Activated T-cell treated with anti-CD3 and anti-CD28 coated beads, Interleukin-2, amount 50 U/mL, for 4 hours (primary cell): ENCODE measurements around the gene TBCA. TPM values are rescaled to one million over a fixed set of nuclear protein-coding genes. Genes with fewer than 3 reads are reported as not detected.
"Not testable (repeated sequence)": the region's sequence is repeated elsewhere in the genome, so short reads cannot be mapped to it uniquely, and the experiment has no call there.

Experiments
- ATAC-seq, 2 donors: fragments of 200-7000 bp; cut with Tn5 transposase; one replicate each; pipeline ENCODE4 v1.10.0; 2021
- DNase-seq: peaks from one replicate; pipeline ENCODE4 v3.0.0-alpha.2; 2020
- H3K27me3 Mint-ChIP-seq: one replicate; pipeline ENCODE4 v1.8.0; 2021; ENCODE audit warnings: low read depth, mixed read lengths
- H3K36me3 Mint-ChIP-seq: one replicate; pipeline ENCODE4 v1.8.0; 2022; ENCODE audit warnings: mixed read lengths; ENCODE audit not compliant: insufficient read depth
- H3K4me1 Mint-ChIP-seq: one replicate; pipeline ENCODE4 v1.8.0; 2021; ENCODE audit warnings: low read depth, mixed read lengths
- H3K4me3 Mint-ChIP-seq: one replicate; pipeline ENCODE4 v1.8.0; 2021; ENCODE audit warnings: mild to moderate bottlenecking, moderate library complexity, mixed read lengths
- H3K9me3 Mint-ChIP-seq: one replicate; pipeline ENCODE4 v1.8.0; 2021; ENCODE audit warnings: mixed read lengths
- total RNA-seq, 3 donors: library from RNA; stranded (reverse); gene quantifications; one replicate each; pipeline ENCODE4 v1.2.1, GENCODE V29; 2021

Gene TBCA
- total RNA-seq, 3 donors from 2014 or later: 246 to 297 (median 268) TPM

DNA sequence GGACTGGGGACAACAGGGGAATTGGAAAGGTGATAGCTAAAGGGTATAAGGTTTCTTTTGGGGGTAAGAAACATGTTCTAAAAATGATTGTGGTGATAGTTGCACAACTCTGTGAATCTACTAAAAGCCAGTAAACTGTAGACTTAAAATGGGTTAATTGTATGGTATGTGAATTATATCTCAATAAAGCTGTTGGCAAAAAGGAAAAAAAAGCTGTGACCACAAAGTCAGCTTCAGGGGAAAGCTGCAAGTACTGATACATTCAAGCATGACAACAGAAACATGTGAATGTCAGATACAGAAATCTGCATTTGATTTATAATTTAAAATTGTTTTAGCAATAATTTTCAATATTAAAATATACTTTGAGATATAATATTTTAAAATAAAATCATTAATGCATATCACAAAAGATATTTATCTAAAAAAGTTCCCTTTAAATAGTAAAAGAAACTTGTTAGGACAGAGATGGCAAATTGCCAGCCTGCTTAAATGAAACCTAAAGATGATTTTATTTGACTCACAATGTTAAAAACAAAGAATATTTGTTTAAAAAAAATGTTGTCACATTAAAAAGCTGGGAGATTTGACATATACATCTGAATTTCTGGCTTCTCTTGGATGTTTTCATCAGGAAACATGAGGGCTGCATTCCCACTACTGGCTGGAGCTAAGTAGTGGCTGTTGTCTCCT lies 66.0 kb downstream of the TBCA start:
- Mint-ChIP-seq H3K4me3 (no peak overlapping the region), H3K4me1 (peaks cover 7% of the 10 kb centered on the region), H3K36me3 (peaks cover 18% of the 10 kb centered on the region), H3K27me3 (no peaks in the 10 kb centered on the region), H3K9me3 (no peaks in the 10 kb centered on the region)
- DNase-seq: no peak
- ATAC-seq: no peak

DNA sequence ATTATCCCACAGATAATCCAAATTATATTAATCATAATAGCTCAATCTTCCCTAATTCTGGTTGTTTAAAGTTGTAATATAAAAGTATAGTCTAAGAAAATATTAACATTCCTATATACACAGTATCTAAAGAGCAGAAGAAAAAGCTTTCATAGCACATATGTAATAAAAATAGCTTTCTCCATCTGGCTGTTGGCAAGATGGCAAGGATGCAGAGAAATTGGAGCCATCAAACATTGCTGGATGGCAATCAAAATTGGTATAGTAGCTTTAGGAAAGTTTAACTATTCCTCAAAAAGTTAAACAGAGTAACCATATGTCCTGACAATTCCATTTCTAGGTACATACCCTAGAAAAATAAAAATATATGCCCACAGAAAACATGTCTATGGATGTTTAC lies 66.8 kb downstream of the TBCA start:
- Mint-ChIP-seq H3K36me3 (peaks cover 22% of the 10 kb centered on the region), H3K9me3 (no peaks in the 10 kb centered on the region), H3K4me3 (no peak overlapping the region), H3K4me1 (peaks cover 6% of the 10 kb centered on the region), H3K27me3 (no peaks in the 10 kb centered on the region)
- DNase-seq (no peak), ATAC-seq (no peak)

DNA sequence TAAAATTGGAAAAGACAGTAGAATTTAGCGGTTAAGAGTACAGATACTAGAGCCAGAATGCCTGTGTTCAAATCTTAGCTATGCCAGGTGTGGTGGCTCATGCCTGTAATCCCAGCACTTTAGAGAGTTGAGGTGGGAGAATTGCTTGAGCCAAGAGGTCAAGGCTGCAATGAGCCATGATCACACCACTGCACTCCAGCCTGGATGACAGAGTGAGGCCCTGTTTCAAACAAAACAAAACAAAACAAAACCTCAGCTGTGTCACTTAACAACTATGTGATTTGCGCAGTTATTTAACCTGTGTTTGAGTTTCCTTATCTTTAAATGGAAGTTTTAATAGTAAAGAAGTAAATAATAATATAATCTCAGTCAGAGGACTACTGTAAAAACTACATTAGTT lies 68.3 kb downstream of the TBCA start:
- no peaks in the 10 kb centered on the region for H3K9me3 Mint-ChIP-seq
- peaks cover 6% of the 10 kb centered on the region for H3K4me1 Mint-ChIP-seq
- H3K4me3 Mint-ChIP-seq: no peak overlapping the region
- peaks cover 30% of the 10 kb centered on the region for H3K36me3 Mint-ChIP-seq
- DNase-seq (no peak), ATAC-seq (no peak)
- H3K27me3 Mint-ChIP-seq: no peaks in the 10 kb centered on the region

DNA sequence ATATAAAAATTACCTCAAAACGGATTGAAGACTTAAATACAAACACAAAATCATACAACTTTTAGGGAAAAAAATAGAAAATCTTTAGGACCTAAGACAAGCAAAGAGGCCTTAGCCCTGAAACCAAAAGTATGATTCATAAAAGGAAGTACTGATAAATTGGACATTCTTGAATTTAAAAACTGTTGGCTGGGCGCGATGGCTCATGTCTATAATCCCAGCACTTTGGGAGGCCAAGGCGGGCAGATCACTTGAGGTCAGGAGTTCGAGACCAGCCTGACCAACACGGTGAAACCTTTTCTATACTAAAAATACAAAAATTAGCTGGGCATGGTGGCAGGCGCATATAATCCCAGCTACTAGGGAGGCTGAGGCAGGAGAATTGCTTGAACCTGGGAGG lies 76.6 kb downstream of the TBCA start:
- not testable (repeated sequence) for H3K9me3 Mint-ChIP-seq, H3K27me3 Mint-ChIP-seq

DNA sequence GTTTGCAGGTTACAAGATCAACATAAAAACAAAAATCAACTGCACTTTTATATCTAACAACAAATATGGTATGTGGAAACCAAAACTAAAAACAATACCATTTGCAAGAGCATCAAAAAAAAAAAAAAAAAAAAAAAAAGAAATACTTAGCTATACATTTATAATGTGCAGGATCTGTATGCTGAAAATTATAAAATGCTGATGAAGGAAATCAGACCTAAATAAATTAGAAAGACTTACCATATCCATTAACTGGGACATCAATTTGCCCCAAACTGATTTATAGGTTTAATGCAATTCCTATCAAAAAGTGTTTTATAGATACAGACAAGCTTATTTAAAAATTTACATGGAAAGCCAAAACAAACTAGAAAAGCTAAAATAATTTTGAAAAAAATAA lies 77.2 kb downstream of the TBCA start:
- H3K4me1 Mint-ChIP-seq: peaks cover 18% of the 10 kb centered on the region
- H3K9me3 Mint-ChIP-seq: no peaks in the 10 kb centered on the region
- no peak for DNase-seq
- H3K36me3 Mint-ChIP-seq: peaks cover 49% of the 10 kb centered on the region
- H3K4me3 Mint-ChIP-seq: no peak overlapping the region
- no peaks in the 10 kb centered on the region for H3K27me3 Mint-ChIP-seq
- no peak for ATAC-seq

More for the DNA sequence above, 76.6 kb downstream of the TBCA start:
- not testable (repeated sequence) for H3K4me3 Mint-ChIP-seq, DNase-seq, ATAC-seq
- Mint-ChIP-seq H3K36me3 (peaks cover 53% of the 10 kb centered on the region), H3K4me1 (peaks cover 18% of the 10 kb centered on the region)

DNA sequence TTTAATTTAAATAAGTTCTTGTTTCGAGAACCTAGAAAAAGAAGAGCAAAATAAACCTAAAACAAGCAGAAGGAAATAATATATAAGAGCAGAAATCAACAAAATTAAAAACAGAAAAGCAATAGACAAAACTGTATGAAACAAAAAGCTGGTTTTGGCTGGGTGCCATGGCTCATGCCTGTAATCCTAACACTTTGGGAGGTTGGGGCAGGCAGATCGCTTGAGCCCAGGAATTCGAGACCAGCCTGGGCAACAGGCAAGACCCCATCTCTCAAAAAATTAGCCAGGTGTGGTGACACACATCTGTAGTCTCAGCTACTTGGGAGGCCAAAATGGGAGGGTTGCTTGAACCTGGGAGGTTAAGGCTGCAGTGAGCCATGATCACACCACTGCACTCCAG lies 78.4 kb downstream of the TBCA start:
- no peak for DNase-seq
- Mint-ChIP-seq H3K4me3 (no peak overlapping the region), H3K36me3 (peaks cover 43% of the 10 kb centered on the region), H3K4me1 (peaks cover 18% of the 10 kb centered on the region), H3K9me3 (no peaks in the 10 kb centered on the region), H3K27me3 (no peaks in the 10 kb centered on the region)
- no peak for ATAC-seq

DNA sequence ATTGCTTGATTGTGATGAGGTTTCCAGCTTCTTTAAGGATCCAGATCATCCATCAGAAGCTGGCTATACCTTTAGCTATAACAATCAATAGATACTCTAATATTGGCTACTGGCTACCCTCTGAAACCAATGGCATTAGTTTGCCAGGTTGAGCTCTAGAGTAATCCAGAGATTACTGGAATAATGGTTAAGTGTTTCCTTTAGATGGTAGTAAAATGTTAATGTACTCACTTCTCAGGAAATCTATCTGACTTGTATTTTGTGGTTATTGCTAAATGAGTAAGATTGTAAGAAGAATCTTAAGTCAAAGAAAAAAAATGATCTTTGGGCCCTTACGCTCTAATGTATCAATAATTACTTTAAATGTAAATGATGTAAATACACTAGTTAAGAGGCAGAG lies 80.0 kb downstream of the TBCA start:
- DNase-seq: no peak
- no peak for ATAC-seq
- no peaks in the 10 kb centered on the region for H3K9me3 Mint-ChIP-seq
- H3K27me3 Mint-ChIP-seq: no peaks in the 10 kb centered on the region
- H3K36me3 Mint-ChIP-seq: peaks cover 40% of the 10 kb centered on the region
- no peak overlapping the region for H3K4me3 Mint-ChIP-seq
- H3K4me1 Mint-ChIP-seq: peaks cover 18% of the 10 kb centered on the region

DNA sequence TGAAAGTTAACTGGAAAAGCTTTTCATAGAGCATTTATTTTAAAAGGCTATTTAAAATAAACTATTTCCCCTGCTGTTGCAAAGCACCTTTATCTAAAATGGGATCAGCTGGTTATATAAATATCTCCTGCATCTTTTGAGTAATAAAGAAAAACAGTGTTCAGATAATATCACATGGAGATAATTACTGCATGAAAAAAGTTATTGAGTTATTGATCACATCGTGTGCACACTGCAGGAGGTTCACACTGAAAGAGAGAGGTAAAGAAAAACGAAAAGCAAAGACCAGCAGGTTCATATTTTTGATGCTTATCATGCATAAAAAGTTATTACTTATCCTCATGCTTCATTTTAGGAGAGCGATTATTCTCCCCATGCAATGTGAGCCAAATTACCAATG lies 82.2 kb downstream of the TBCA start:
- H3K4me1 Mint-ChIP-seq: peaks cover 12% of the 10 kb centered on the region
- H3K4me3 Mint-ChIP-seq: no peak overlapping the region
- no peak for DNase-seq
- no peak for ATAC-seq
- H3K9me3 Mint-ChIP-seq: no peaks in the 10 kb centered on the region
- H3K27me3 Mint-ChIP-seq: no peaks in the 10 kb centered on the region
- peaks cover 38% of the 10 kb centered on the region for H3K36me3 Mint-ChIP-seq

DNA sequence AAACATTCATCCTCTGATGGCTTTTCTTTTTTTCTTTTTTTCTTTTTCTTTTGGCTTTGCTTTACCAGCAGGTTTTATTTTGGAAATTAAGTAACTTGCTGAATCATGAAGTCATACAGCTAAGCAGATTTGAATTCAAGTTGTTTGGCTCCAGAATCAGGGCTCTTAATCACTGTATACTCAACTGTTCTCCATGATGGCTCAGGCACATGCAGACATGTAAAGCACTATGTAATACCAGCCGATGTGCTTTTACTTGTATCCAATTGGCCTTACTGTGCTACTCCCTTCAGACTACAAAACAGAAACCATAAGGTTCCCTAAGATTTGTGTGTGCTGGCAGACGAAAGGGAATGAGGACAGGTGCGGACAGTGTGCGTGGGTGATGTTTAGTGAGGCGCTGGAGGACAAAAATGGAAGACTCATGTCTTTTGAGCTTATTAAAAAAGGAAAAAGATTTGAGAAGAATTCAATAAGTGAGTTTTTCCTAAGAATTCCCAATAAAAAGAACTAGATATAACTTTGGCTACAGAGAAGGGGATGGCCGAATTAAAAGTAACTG lies 92.9 kb downstream of the TBCA start:
- no peaks in the 10 kb centered on the region for H3K9me3 Mint-ChIP-seq
- H3K27me3 Mint-ChIP-seq: peaks cover 5% of the 10 kb centered on the region
- ATAC-seq: no peak
- H3K36me3 Mint-ChIP-seq: peaks cover 2% of the 10 kb centered on the region
- DNase-seq: no peak
- no peaks in the 10 kb centered on the region for H3K4me1 Mint-ChIP-seq
- no peak overlapping the region for H3K4me3 Mint-ChIP-seq

DNA sequence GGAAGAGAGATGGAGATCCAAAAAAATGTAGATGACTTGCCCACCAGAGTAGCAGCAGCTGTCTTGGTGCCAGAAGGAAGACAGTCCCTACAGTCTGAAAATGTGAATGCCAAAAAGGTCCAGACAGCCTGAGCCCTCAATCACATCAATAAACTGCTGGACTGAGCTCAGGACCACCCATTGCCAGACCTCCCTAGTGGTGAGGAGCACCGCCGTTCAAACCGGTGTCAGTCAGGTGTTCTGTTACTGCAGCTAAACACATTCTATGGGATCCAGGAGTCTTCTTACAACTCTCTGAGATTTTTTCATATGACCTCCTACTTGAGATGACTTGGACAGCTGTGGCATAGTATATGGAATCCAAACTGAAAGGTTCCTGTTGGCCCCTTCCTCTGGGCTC lies 105.6 kb downstream of the TBCA start:
- Mint-ChIP-seq H3K9me3 (peaks cover 10% of the 10 kb centered on the region), H3K27me3 (peaks cover 15% of the 10 kb centered on the region), H3K4me3 (no peak overlapping the region), H3K4me1 (no peaks in the 10 kb centered on the region), H3K36me3 (no peaks in the 10 kb centered on the region)
- ATAC-seq (no peak), DNase-seq (no peak)

DNA sequence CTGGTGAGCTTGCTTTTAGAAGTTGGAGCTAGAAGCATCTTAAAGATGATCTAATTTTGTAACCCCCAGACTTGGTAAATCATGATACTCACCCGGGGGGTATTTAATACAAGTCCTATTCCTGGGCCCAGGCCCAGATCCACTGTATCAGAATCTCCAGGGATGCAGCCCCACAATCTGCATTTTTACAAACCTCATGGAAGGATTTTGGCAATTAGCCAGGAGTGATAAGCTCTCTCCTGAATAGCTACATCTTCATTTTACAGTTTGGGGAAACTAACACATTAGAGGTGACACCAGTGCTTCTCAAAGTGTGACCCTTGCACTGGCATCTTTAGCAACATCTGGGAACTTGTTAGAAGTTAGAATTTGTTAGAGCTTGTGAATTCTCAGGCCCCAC lies 106.5 kb downstream of the TBCA start:
- H3K9me3 Mint-ChIP-seq: peaks cover 1% of the 10 kb centered on the region
- ATAC-seq (no peak), DNase-seq (no peak)
- no peaks in the 10 kb centered on the region for H3K4me1 Mint-ChIP-seq
- no peak overlapping the region for H3K4me3 Mint-ChIP-seq
- peaks cover 15% of the 10 kb centered on the region for H3K27me3 Mint-ChIP-seq
- H3K36me3 Mint-ChIP-seq: no peaks in the 10 kb centered on the region

DNA sequence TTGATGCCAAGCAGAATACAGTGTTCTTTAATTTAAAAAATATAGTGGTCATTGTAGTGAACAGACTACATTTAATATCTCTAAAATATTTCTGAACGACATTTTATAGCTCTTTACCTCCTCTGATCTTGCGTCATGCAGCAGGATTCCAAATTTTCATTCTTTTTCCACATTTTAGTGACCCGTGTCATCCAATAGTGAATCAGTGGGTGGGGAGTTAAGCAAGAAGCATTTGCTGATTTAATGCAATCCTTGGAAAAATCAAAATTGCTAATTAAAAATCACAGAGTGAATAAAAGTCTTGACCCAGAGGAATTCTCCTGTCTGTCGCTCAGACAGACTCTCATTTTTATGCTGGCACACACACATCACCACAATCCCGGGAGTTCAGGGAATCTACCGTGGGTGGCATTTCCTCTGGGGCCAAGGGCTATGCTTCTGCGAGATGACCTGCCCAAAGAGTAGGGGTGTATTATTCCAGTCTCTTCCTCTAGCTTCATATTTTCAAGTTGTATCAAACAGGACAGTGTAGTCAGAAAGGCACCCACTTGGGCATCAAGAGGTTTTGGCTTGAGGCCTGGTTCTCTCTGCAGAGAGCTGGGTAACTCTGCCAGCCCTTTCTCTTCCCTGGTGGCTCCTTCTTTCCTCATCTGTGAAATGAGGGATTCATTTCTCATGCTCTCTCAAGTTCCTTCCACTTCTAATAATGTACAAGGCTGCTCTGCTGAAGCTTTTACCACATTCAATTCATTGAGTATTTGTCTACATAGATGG lies 112.9 kb downstream of the TBCA start:
- H3K9me3 Mint-ChIP-seq: no peaks in the 10 kb centered on the region
- H3K27me3 Mint-ChIP-seq: peaks cover 17% of the 10 kb centered on the region
- H3K4me3 Mint-ChIP-seq: no peak overlapping the region
- ATAC-seq: no peak
- DNase-seq: no peak
- H3K36me3 Mint-ChIP-seq: no peaks in the 10 kb centered on the region
- H3K4me1 Mint-ChIP-seq: peaks cover 8% of the 10 kb centered on the region

DNA sequence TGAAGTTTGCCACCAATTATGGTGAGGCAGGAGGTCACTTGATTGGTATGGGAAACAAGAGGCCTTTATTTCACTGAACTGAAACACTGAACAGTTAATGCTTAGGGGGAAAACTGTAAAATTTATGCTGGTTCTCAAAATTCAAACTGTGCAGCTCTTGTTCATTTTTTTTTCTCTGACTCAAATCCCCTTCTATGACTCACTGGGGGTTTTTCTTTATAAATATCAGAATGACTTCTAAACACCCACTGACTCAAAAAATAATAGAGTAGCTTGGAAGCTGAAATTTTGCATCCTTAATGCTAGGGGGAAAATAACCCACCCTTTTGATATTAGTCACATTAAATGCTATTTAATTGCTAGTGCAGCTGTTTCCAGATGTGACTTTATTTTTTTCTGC lies 113.5 kb downstream of the TBCA start:
- Mint-ChIP-seq H3K9me3 (no peaks in the 10 kb centered on the region), H3K36me3 (no peaks in the 10 kb centered on the region), H3K27me3 (peaks cover 16% of the 10 kb centered on the region), H3K4me3 (no peak overlapping the region), H3K4me1 (peaks cover 8% of the 10 kb centered on the region)
- ATAC-seq (peak; percentile 59 to 62), DNase-seq (no peak)

DNA sequence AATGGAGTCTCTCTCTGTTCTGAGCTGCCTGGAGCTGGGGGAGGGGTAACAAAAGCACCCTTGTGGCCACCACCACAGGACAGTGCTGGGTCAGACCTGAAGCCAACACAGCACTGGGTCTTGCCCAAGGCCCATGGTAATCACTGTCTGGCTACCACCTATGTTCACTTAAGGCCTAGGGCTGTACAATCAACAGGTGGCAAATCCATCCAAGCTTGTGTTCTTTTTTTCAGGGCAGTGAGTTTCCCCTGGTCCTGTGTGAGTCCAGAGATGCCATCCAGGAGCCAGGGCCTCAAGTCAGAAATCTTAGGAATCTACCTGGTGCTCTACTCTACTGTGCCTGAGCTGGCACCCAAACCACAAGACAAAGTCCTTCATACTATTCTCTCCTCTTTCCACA lies 117.5 kb downstream of the TBCA start:
- peaks cover 8% of the 10 kb centered on the region for H3K4me1 Mint-ChIP-seq
- H3K9me3 Mint-ChIP-seq: no peaks in the 10 kb centered on the region
- H3K4me3 Mint-ChIP-seq: no peak overlapping the region
- no peak for ATAC-seq
- H3K36me3 Mint-ChIP-seq: no peaks in the 10 kb centered on the region
- no peak for DNase-seq
- peaks cover 33% of the 10 kb centered on the region for H3K27me3 Mint-ChIP-seq

DNA sequence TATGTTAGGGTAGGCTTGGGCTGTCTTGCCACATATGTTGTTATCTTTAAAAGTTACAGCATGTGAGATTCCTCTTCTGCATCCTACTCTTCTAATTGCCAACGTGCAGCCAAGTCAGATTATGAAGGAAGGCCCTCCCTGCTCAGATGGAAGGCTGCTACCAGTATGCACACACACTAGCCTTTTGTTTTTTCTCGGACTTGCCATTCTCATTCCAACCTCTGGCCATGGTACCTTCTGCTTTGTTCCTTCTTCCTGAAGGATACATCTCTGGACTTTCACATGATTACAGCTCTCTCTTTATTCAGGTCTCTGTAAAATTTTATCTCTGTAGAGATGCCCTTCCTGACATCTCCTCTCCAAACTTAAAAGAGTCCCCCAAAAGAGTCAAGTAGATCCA lies 124.8 kb downstream of the TBCA start:
- Mint-ChIP-seq H3K27me3 (peaks cover 42% of the 10 kb centered on the region), H3K4me1 (no peaks in the 10 kb centered on the region), H3K4me3 (no peak overlapping the region), H3K9me3 (no peaks in the 10 kb centered on the region), H3K36me3 (no peaks in the 10 kb centered on the region)
- ATAC-seq: no peak
- no peak for DNase-seq
